Spleen (tissue), 11 donors: ENCODE results near the gene ZNF500. TPM values are rescaled to one million over a fixed set of nuclear protein-coding genes. Genes with fewer than 3 reads are reported as not detected.

ENCODE experiments used
- DNase-seq: peaks from one replicate; pipeline ENCODE4 v3.0.0-alpha.2; 2020
- H3K27ac ChIP-seq, 8 donors: fragments of 200-600 bp; sonication (generic) in 7 of 8; 1 replicate in 4 of 8; 2 replicates in 4 of 8; pipeline versions ENCODE4 v1.5.0 to v1.8.0; 2016 to 2021; ENCODE audit warnings: inconsistent platforms in 4 of 8, mild to moderate bottlenecking in 4 of 8, moderate library complexity in 1 of 8
- H3K27me3 ChIP-seq, 7 donors: fragments of 200-600 bp; sonication (generic) in 6 of 7; replicated peaks in 1 of 7; 1 replicate in 4 of 7; 2 replicates in 3 of 7; pipeline versions ENCODE4 v1.5.0 to v1.8.0; 2016 to 2021; ENCODE audit warnings: inconsistent platforms in 3 of 7, mild to moderate bottlenecking in 1 of 7
- H3K36me3 ChIP-seq, 6 donors: fragments of 200-600 bp; sonication (generic) in 5 of 6; 1 replicate in 4 of 6; 2 replicates in 2 of 6; pipeline versions ENCODE4 v1.5.0 to v1.8.0; 2016 to 2021; ENCODE audit warnings: inconsistent platforms in 2 of 6
- H3K4me1 ChIP-seq, 6 donors: fragments of 200-600 bp; sonication (generic) in 5 of 6; 1 replicate in 3 of 6; 2 replicates in 3 of 6; pipeline versions ENCODE4 v1.5.0 to v1.8.0; 2016 to 2021; ENCODE audit warnings: inconsistent platforms in 3 of 6
- H3K4me3 ChIP-seq, 8 donors: fragments of 200-600 bp; sonication (generic) in 7 of 8; 1 replicate in 4 of 8; 2 replicates in 4 of 8; pipeline versions ENCODE4 v1.5.0 to v1.8.0; 2016 to 2021; ENCODE audit warnings: inconsistent platforms in 4 of 8, mild to moderate bottlenecking in 4 of 8, moderate library complexity in 2 of 8
- H3K9me3 ChIP-seq, 8 donors: fragments of 200-600 bp; sonication (generic) in 7 of 8; 1 replicate in 4 of 8; 2 replicates in 4 of 8; pipeline versions ENCODE4 v1.5.0 to v1.8.0; 2016 to 2021; ENCODE audit warnings: inconsistent platforms in 4 of 8
- POLR2A ChIP-seq, 3 donors: fragments of 450-650 bp; IDR thresholded peaks; one replicate each; pipeline ENCODE4 v1.5.1; 2017; ENCODE audit warnings: antibody characterized with exemption in 3 of 3, mild to moderate bottlenecking in 1 of 3
- POLR2AphosphoS5 ChIP-seq, 3 donors: sonication (generic); formaldehyde crosslinking; IDR thresholded peaks; one replicate each; pipeline ENCODE4 v1.5.1; 2017; ENCODE audit warnings: antibody characterized with exemption in 3 of 3
- WGBS, 5 donors: extraction: QIAGEN DNeasy Blood & Tissue Kit in 3 of 5; methylation state at CpG; one replicate each; pipeline versions ENCODE4 v1.1.5 to v1.1.7; 2013 to 2018; 5-methylcytosine and 5-hydroxymethylcytosine counted together
- intact Hi-C: fragments of 100-400 bp; cut with DNase I; formaldehyde crosslinking; loops from one replicate; pipeline ENCODE4 v1.15.0; 2023; ENCODE audit warnings: low total_unique reads
- polyA plus RNA-seq, 3 donors: library from polyadenylated mRNA; stranded (reverse); fragments of 200-250 nt; gene quantifications; one replicate each; pipeline ENCODE4 v1.2.1, GENCODE V29; 2013
- total RNA-seq, 7 donors: library from RNA; depleted of rRNA in 3 of 7; stranded (reverse); fragments of >200 nt in 3 of 7; fragmentation: NEBNext Ultra II Directional in 4 of 7; extraction: Animal tissue kit (Norgen Biotek cat#: 25700) in 4 of 7; gene quantifications; one replicate each; pipeline versions ENCODE4 v1.1.0 to v1.2.1, GENCODE V29; 2016 to 2021
- TF ChIP-seq, protein P1 (sequence below), 11 experiments: fragments of 200-600 bp in 7 of 11; fragments of 450-650 bp in 4 of 11; sonication (generic) in 4 of 11; IDR thresholded peaks in 8 of 11; conservative IDR thresholded peaks in 3 of 11; 1 replicate in 7 of 11; 2 replicates in 4 of 11; pipeline versions ENCODE4 v1.4.0 to v1.8.0; 2016 to 2021; ENCODE audit warnings: antibody characterized with exemption in 11 of 11, inconsistent platforms in 4 of 11, mild to moderate bottlenecking in 1 of 11
- donor health status: healthy with polysubstance abuse.
- donor health status: DM: no; HTN: no; CAD: no; lungs with moderate emphysema.
- donor health status: DM: no; HTN: no; CAD: no.
- donor health status: Bipolar disorder and iron deficiency.
- donor health status: healthy.
- donor health status: DM: no; HTN: no; CAD: no.
- donor health status: DM: yes; HTN: yes; CAD: no.

Gene ZNF500
- total and polyA plus RNA-seq, 10 donors: 2.5 to 32.3 (median 19.0) TPM

DNA sequence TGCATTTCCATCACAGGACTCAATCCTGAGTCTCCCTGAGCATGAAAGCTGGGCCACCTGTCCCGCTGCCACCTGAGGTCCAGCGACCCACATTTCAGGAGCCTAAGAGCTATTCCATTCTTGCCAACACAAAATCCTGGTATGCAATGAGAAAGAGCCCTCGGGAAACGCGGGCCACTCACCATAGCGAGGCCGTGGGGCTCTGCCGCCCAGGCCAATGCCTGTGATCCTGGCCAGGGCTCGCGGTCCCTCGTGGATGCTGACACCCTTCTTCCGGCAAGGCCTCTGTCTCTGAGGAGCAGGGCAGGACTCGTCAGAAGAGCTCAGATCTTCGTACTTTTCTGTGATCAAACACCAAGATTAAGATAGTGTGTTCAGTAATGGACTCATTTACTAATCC, 62.0 kb downstream of the ZNF500 start:
- no peaks in the 10 kb centered on the region for H3K4me1 ChIP-seq
- no peak overlapping the region for H3K27ac ChIP-seq
- DNase-seq: no peak
- intact Hi-C loops: no loop called here
- no peaks in the 10 kb centered on the region for H3K9me3 ChIP-seq
- WGBS, 5 donors: 94 to 97% (median 97%) methylated on average over 14 of the region's 14 CpGs
- TF ChIP-seq, protein P1, sequence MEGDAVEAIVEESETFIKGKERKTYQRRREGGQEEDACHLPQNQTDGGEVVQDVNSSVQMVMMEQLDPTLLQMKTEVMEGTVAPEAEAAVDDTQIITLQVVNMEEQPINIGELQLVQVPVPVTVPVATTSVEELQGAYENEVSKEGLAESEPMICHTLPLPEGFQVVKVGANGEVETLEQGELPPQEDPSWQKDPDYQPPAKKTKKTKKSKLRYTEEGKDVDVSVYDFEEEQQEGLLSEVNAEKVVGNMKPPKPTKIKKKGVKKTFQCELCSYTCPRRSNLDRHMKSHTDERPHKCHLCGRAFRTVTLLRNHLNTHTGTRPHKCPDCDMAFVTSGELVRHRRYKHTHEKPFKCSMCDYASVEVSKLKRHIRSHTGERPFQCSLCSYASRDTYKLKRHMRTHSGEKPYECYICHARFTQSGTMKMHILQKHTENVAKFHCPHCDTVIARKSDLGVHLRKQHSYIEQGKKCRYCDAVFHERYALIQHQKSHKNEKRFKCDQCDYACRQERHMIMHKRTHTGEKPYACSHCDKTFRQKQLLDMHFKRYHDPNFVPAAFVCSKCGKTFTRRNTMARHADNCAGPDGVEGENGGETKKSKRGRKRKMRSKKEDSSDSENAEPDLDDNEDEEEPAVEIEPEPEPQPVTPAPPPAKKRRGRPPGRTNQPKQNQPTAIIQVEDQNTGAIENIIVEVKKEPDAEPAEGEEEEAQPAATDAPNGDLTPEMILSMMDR (IDR thresholded peaks at IDR 0.05 in 8 of 11, conservative IDR thresholded peaks at IDR 0.05 in 3 of 11): no peak
- TF ChIP-seq POLR2A (IDR thresholded peaks at IDR 0.05) (no peak), POLR2AphosphoS5 (IDR thresholded peaks at IDR 0.05) (peak in 1 of 3 donors; percentile 16)
- H3K4me3 ChIP-seq: no peak overlapping the region
- peaks cover 0 to 90% (median 44%) of the 10 kb centered on the region in 6 donors for H3K36me3 ChIP-seq
- H3K27me3 ChIP-seq: no peaks in the 10 kb centered on the region

DNA sequence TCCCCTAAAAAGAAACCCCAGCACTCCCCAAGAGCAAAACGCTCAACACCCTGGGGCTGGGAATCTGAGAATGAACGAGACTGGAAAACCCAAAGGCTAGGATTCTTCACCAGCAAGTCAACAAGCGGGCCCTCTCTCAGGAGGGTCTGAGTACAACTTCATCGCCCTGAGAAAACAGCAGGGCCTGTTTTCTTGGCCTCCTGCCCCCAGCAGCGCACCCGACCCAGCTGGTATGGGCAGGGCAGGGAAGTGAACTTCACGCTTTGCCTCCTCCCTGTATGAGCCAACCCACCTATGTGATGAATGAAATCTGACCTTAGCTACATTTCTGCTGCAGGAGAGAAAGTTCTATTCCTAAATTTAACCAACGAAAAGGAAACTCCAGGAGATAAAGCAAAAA, 62.5 kb downstream of the ZNF500 start:
- Histone ChIP-seq H3K27me3 (no peaks in the 10 kb centered on the region), H3K27ac (no peak overlapping the region), H3K9me3 (no peaks in the 10 kb centered on the region), H3K4me1 (no peaks in the 10 kb centered on the region), H3K4me3 (no peak overlapping the region), H3K36me3 (peaks cover 0 to 90% (median 47%) of the 10 kb centered on the region in 6 donors)
- DNase-seq: no peak
- WGBS, 5 donors: 88 to 95% (median 92%) methylated on average over 8 of the region's 8 CpGs
- TF ChIP-seq POLR2A (IDR thresholded peaks at IDR 0.05) (no peak), POLR2AphosphoS5 (IDR thresholded peaks at IDR 0.05) (no peak)
- TF ChIP-seq, protein P1 (IDR thresholded peaks at IDR 0.05 in 8 of 11, conservative IDR thresholded peaks at IDR 0.05 in 3 of 11): no peak
- intact Hi-C loops: no loop called here

DNA sequence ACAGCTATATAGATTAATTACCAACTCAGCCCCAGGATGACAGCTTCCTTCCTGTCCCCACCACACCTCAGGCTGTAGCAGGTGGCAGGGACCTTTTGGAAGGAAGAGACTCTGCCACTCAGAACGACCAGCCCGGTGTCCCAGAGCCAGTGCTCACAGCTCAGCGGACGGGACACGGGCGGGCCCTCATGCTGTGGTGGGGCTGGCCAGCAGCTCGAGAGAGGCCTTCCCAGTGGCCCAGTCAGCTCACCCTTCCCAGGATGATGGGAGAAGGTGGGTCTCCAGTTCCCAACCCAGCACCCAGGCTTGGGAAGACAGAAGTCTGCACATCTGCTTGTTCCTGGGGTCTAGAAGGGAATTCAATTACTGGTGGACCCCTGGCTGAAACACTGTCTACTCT, 63.1 kb downstream of the ZNF500 start:
- Histone ChIP-seq H3K27me3 (no peaks in the 10 kb centered on the region), H3K27ac (no peak overlapping the region), H3K9me3 (no peaks in the 10 kb centered on the region), H3K36me3 (peaks cover 0 to 90% (median 53%) of the 10 kb centered on the region in 6 donors), H3K4me3 (no peak overlapping the region), H3K4me1 (no peaks in the 10 kb centered on the region)
- intact Hi-C loops: no loop called here
- TF ChIP-seq POLR2AphosphoS5 (IDR thresholded peaks at IDR 0.05): no peak
- TF ChIP-seq, protein P1 (IDR thresholded peaks at IDR 0.05 in 8 of 11, conservative IDR thresholded peaks at IDR 0.05 in 3 of 11): no peak
- no peak for TF ChIP-seq POLR2A (IDR thresholded peaks at IDR 0.05)
- WGBS, 5 donors: 0 to 65% (median 63%) methylated on average over 1 to 7 of the region's 7 CpGs
- no peak for DNase-seq

DNA sequence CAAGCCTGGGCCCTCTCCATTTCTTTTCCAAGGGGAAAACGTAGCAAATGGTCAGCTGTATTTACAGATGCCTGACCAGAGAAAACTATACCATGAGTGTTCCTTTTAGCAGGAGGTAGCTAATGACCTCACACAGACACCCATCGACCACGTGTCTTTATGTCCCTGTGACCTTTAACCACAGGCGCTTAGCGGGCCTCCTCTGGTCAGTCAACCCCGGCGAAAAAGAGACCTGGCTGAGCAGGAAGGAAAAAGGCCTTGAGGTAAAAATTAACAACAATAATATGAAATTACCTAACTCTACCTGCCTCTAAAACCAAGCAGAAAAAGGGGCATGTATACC, 64.5 kb downstream of the ZNF500 start:
- Histone ChIP-seq H3K9me3 (no peaks in the 10 kb centered on the region), H3K4me3 (no peak overlapping the region), H3K4me1 (no peaks in the 10 kb centered on the region), H3K27ac (no peak overlapping the region), H3K27me3 (no peaks in the 10 kb centered on the region), H3K36me3 (peaks cover 0 to 98% (median 63%) of the 10 kb centered on the region in 6 donors)
- TF ChIP-seq, protein P1 (IDR thresholded peaks at IDR 0.05 in 8 of 11, conservative IDR thresholded peaks at IDR 0.05 in 3 of 11): no peak
- TF ChIP-seq POLR2A (IDR thresholded peaks at IDR 0.05) (no peak), POLR2AphosphoS5 (IDR thresholded peaks at IDR 0.05) (no peak)
- 70 to 83% (median 79%) methylated on average over 7 of the region's 7 CpGs for WGBS, 5 donors
- intact Hi-C loops: no loop called here
- DNase-seq: no peak
